ENCODE data around the gene NUPR1. TPM values are rescaled to one million over a fixed set of nuclear protein-coding genes. Genes with fewer than 3 reads are reported as not detected.

The NUPR1 gene
- total RNA-seq, 1 donor from 2014 or later: under 0.01 TPM

Other genes with a start within 250 kb of the NUPR1 start
- gene SBK1, start 246.4 kb downstream of the NUPR1 start, total RNA-seq: 13.9 TPM
- 0.82 TPM for gene NPIPB6, start 175.5 kb downstream of the NUPR1 start, total RNA-seq
- gene EIF3CL, start 135.1 kb downstream of the NUPR1 start, total RNA-seq: 121 TPM
- not detected for gene NPIPB7, start 66.6 kb downstream of the NUPR1 start, total RNA-seq
- gene CLN3, start 46.9 kb downstream of the NUPR1 start, total RNA-seq: 12.6 TPM
- gene APOBR, start 44.3 kb downstream of the NUPR1 start, total RNA-seq: under 0.01 TPM
- not detected for gene IL27, start 32.1 kb downstream of the NUPR1 start, total RNA-seq
- 21.6 TPM for gene SGF29, start 14.9 kb upstream of the NUPR1 start, total RNA-seq
- gene SULT1A2, start 58.1 kb upstream of the NUPR1 start, total RNA-seq: 0.41 TPM
- 5.7 TPM for gene SULT1A1, start 71.1 kb upstream of the NUPR1 start, total RNA-seq
- not detected for gene NPIPB8, start 99.1 kb upstream of the NUPR1 start, total RNA-seq
- 207 TPM for gene EIF3C, start 172.5 kb upstream of the NUPR1 start, total RNA-seq
- 2.4 TPM for gene NPIPB9, start 212.8 kb upstream of the NUPR1 start, total RNA-seq